Measurements from ENCODE around the gene SAMD10. TPM values are rescaled to one million over a fixed set of nuclear protein-coding genes. Genes with fewer than 3 reads are reported as not detected.
A peak's percentile ranks its signal among the peaks of the same experiment; 100 is the strongest.

The SAMD10 gene
- total and polyA plus RNA-seq, 4 donors = 2.3 to 6.8 (median 5.6) TPM

GRCh38 chr20:63950701-63951397 is 28.6 kb downstream of the SAMD10 start:
- Histone ChIP-seq H3K9ac (ENCODE audit: insufficient read depth in 1 of 2, low read length in 2 of 2) (peak overlapping the region in 1 of 2 donors; percentile 19), H3K36me3 (ENCODE audit: control insufficient read depth in 4 of 4, insufficient read depth in 4 of 4, low read length in 4 of 4) (peaks cover 0 to 6% (median 1%) of the 10 kb centered on the region in 4 donors), H3K27ac (ENCODE audit: low read depth in 1 of 2, low read length in 1 of 2) (peak overlapping the region; percentile 68 to 71), H3K4me1 (ENCODE audit: control insufficient read depth in 5 of 5, insufficient read depth in 5 of 5, low read length in 5 of 5) (peaks cover 4 to 55% (median 19%) of the 10 kb centered on the region in 5 donors), H3K27me3 (ENCODE audit: control insufficient read depth in 3 of 3, insufficient read depth in 3 of 3, low read length in 2 of 3) (no peaks in the 10 kb centered on the region), H3K4me3 (no peak overlapping the region), H3K9me3 (ENCODE audit: control insufficient read depth in 4 of 4, insufficient read depth in 3 of 4, low read length in 3 of 4) (no peaks in the 10 kb centered on the region)
- WGBS, 2 donors = 78 to 86% methylated on average over 20 of the region's 20 CpGs
- no peak for TF ChIP-seq CTCF (IDR thresholded peaks at IDR 0.05; ENCODE audit: control extremely low read depth, extremely low read depth)
- ATAC-seq (ENCODE audit: insufficient read depth, low FRiP score) (no peak), DNase-seq (no peak)

GRCh38 chr20:63947638-63948456 is 31.6 kb downstream of the SAMD10 start:
- Histone ChIP-seq H3K27ac (ENCODE audit: low read depth in 1 of 2, low read length in 1 of 2) (peak overlapping the region; percentile 24 to 92), H3K9me3 (ENCODE audit: control insufficient read depth in 4 of 4, insufficient read depth in 3 of 4, low read length in 3 of 4) (no peaks in the 10 kb centered on the region), H3K4me1 (ENCODE audit: control insufficient read depth in 5 of 5, insufficient read depth in 5 of 5, low read length in 5 of 5) (peaks cover 4 to 51% (median 7%) of the 10 kb centered on the region in 5 donors), H3K36me3 (ENCODE audit: control insufficient read depth in 4 of 4, insufficient read depth in 4 of 4, low read length in 4 of 4) (peaks cover 7 to 34% (median 11%) of the 10 kb centered on the region in 4 donors), H3K27me3 (ENCODE audit: control insufficient read depth in 3 of 3, insufficient read depth in 3 of 3, low read length in 2 of 3) (no peaks in the 10 kb centered on the region), H3K4me3 (no peak overlapping the region), H3K9ac (ENCODE audit: insufficient read depth in 1 of 2, low read length in 2 of 2) (no peak overlapping the region)
- no peak for ATAC-seq (ENCODE audit: insufficient read depth, low FRiP score)
- DNase-seq = peak in 1 of 3 donors; percentile 27
- 39 to 42% methylated on average over 27 of the region's 27 CpGs for WGBS, 2 donors
- TF ChIP-seq CTCF (IDR thresholded peaks at IDR 0.05; ENCODE audit: control extremely low read depth, extremely low read depth) = no peak

- no peaks in the 10 kb centered on the region for H3K9me3 ChIP-seq (ENCODE audit: control insufficient read depth in 4 of 4, insufficient read depth in 3 of 4, low read length in 3 of 4)
- no peak for ATAC-seq (ENCODE audit: insufficient read depth, low FRiP score)
- WGBS, 2 donors = 82 to 86% methylated on average over 15 of the region's 15 CpGs
- TF ChIP-seq CTCF (IDR thresholded peaks at IDR 0.05; ENCODE audit: control extremely low read depth, extremely low read depth) = no peak
- H3K27ac ChIP-seq (ENCODE audit: low read depth in 1 of 2, low read length in 1 of 2) = peak overlapping the region; percentile 2 to 24
- DNase-seq = no peak
- H3K36me3 ChIP-seq (ENCODE audit: control insufficient read depth in 4 of 4, insufficient read depth in 4 of 4, low read length in 4 of 4) = peaks cover 7 to 34% (median 13%) of the 10 kb centered on the region in 4 donors
- H3K9ac ChIP-seq (ENCODE audit: insufficient read depth in 1 of 2, low read length in 2 of 2) = no peak overlapping the region
- peaks cover 4 to 51% (median 7%) of the 10 kb centered on the region in 5 donors for H3K4me1 ChIP-seq (ENCODE audit: control insufficient read depth in 5 of 5, insufficient read depth in 5 of 5, low read length in 5 of 5)
- H3K4me3 ChIP-seq = no peak overlapping the region
- H3K27me3 ChIP-seq (ENCODE audit: control insufficient read depth in 3 of 3, insufficient read depth in 3 of 3, low read length in 2 of 3) = no peaks in the 10 kb centered on the region
Observed at GRCh38 chr20:63946986-63947637, 32.3 kb downstream of the SAMD10 start.

All from lung (tissue), 12 donors.